Measurements from ENCODE around the gene BCAS3.

- TF ChIP-seq CTCF (IDR thresholded peaks at IDR 0.05), result no peak
- TF ChIP-seq POLR2A (IDR thresholded peaks at IDR 0.05), result no peak
- TF ChIP-seq EP300 (IDR thresholded peaks at IDR 0.05), result no peak
Measured at GRCh38 chr17:61167075-61167474, 489.4 kb downstream of the BCAS3 start.

Data from ovary (tissue), 3 donors.